Uterus (tissue), 2 donors: ENCODE data around the gene TADA2A.

ENCODE experiments used
- POLR2A ChIP-seq, 2 donors: fragments of 450-650 bp; IDR thresholded peaks; one replicate each; pipeline ENCODE4 v1.6.1; 2016; ENCODE audit warnings: antibody characterized with exemption in 2 of 2, mild to moderate bottlenecking in 1 of 2, moderate library complexity in 1 of 2
- TF ChIP-seq, protein P1 (sequence below), 4 experiments: fragments of 200-600 bp in 2 of 4; fragments of 450-650 bp in 2 of 4; sonication (generic) in 2 of 4; IDR thresholded peaks; one replicate each; pipeline ENCODE4 v1.5.1; 2016 to 2019; ENCODE audit warnings: antibody characterized with exemption in 4 of 4, mild to moderate bottlenecking in 2 of 4, moderate library complexity in 1 of 4

DNA sequence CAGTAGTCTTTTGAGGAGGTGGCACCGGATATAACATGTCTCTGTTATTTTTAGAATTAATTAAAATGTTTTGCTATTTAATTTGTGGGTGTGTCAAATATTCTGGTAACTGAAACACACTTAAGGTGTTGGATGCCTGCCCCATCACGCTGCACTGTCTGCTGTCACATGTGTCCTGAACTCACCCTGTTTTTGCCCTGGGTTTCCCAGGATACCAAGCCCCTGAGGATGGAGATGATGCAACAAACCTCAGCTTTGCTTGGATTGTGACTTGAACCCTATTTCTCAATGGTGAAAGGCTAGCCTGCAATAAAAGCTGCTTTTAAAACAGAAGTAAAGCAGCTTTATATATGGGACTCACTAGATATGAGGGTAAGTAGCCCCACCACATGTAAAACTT is 71.5 kb downstream of the TADA2A start:
- TF ChIP-seq, protein P1, sequence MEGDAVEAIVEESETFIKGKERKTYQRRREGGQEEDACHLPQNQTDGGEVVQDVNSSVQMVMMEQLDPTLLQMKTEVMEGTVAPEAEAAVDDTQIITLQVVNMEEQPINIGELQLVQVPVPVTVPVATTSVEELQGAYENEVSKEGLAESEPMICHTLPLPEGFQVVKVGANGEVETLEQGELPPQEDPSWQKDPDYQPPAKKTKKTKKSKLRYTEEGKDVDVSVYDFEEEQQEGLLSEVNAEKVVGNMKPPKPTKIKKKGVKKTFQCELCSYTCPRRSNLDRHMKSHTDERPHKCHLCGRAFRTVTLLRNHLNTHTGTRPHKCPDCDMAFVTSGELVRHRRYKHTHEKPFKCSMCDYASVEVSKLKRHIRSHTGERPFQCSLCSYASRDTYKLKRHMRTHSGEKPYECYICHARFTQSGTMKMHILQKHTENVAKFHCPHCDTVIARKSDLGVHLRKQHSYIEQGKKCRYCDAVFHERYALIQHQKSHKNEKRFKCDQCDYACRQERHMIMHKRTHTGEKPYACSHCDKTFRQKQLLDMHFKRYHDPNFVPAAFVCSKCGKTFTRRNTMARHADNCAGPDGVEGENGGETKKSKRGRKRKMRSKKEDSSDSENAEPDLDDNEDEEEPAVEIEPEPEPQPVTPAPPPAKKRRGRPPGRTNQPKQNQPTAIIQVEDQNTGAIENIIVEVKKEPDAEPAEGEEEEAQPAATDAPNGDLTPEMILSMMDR (IDR thresholded peaks at IDR 0.05) = no peak
- no peak for TF ChIP-seq POLR2A (IDR thresholded peaks at IDR 0.05)
